ENCODE data around the gene COL12A1.

GRCh38 chr6:75206576-75207342 lies 906 bp upstream of the COL12A1 start:
- TF ChIP-seq EZH2 (IDR thresholded peaks at IDR 0.05; ENCODE audit: low read depth) (no peak), CTCF (conservative IDR thresholded peaks at IDR 0.05) (no peak)
